OCI-LY1 (cell line): ENCODE results near the gene CEMIP2.

Experiments used
- H2AFZ ChIP-seq: fragments of 200-600 bp; sonication (generic), shearing (Covaris generic); 2 replicates; pipeline ENCODE4 v1.6.0; 2014; ENCODE audit warnings: antibody characterized with exemption, mild to moderate bottlenecking, low read length
- H3F3A ChIP-seq: fragments of 200-600 bp; sonication (generic), shearing (Covaris generic); 2 replicates; pipeline ENCODE4 v1.6.0; 2014; ENCODE audit warnings: mild to moderate bottlenecking, antibody characterized with exemption, low read length, moderate library complexity; ENCODE audit not compliant: insufficient read depth
- H3K27ac ChIP-seq: fragments of 200-600 bp; sonication (generic); 2 replicates; pipeline ENCODE4 v1.5.1; 2014; ENCODE audit warnings: low read length, mixed run types, mild to moderate bottlenecking, low read depth; ENCODE audit not compliant: poor library complexity, severe bottlenecking
- H3K27me3 ChIP-seq: fragments of 200-600 bp; sonication (generic); 2 replicates; pipeline ENCODE4 v1.6.0; 2014; ENCODE audit warnings: antibody characterized with exemption, mild to moderate bottlenecking, low read length, moderate library complexity; ENCODE audit not compliant: insufficient read depth
- H3K36me3 ChIP-seq: fragments of 200-600 bp; sonication (generic); 2 replicates; pipeline ENCODE4 v1.6.1; 2014; ENCODE audit warnings: mild to moderate bottlenecking, antibody characterized with exemption, low read length, moderate library complexity, mixed read lengths; ENCODE audit not compliant: insufficient read depth
- H3K4me1 ChIP-seq: fragments of 200-600 bp; sonication (generic); 2 replicates; pipeline ENCODE4 v1.5.1; 2014; ENCODE audit warnings: mild to moderate bottlenecking, low read length, moderate library complexity; ENCODE audit not compliant: insufficient read depth, severe bottlenecking
- H3K4me2 ChIP-seq: fragments of 200-600 bp; sonication (generic), shearing (Covaris generic); 2 replicates; pipeline ENCODE4 v1.6.1; 2014; ENCODE audit warnings: low read length
- H3K4me3 ChIP-seq: fragments of 200-600 bp; sonication (generic); 2 replicates; pipeline ENCODE4 v1.5.1; 2014; ENCODE audit warnings: low read length, low read depth, mild to moderate bottlenecking, mixed read lengths; ENCODE audit not compliant: poor library complexity, severe bottlenecking
- H3K79me2 ChIP-seq: fragments of 200-600 bp; shearing (Covaris generic); 2 replicates; pipeline ENCODE4 v1.6.1; 2016; ENCODE audit warnings: mixed run types, low read length, mixed read lengths; ENCODE audit not compliant: insufficient read depth
- H3K9ac ChIP-seq: fragments of 200-600 bp; sonication (generic), shearing (Covaris generic); 2 replicates; pipeline ENCODE4 v1.6.1; 2014; ENCODE audit warnings: mild to moderate bottlenecking, low read length, mixed read lengths
- H3K9me2 ChIP-seq: fragments of 200-600 bp; sonication (generic), shearing (Covaris generic); 2 replicates; pipeline ENCODE4 v1.6.1; 2014; ENCODE audit warnings: low read depth, mild to moderate bottlenecking, low read length, mixed read lengths
- H3K9me3 ChIP-seq: fragments of 200-600 bp; shearing (Covaris generic); 2 replicates; pipeline ENCODE4 v1.6.1; 2014; ENCODE audit warnings: low read length, mixed read lengths
- H4K20me1 ChIP-seq: fragments of 200-600 bp; sonication (generic), shearing (Covaris generic); 2 replicates; pipeline ENCODE4 v1.6.0; 2016; ENCODE audit warnings: mild to moderate bottlenecking, low read length; ENCODE audit not compliant: insufficient read depth
- EZH2 ChIP-seq: fragments of 200-600 bp; sonication (generic), shearing (Covaris generic); IDR thresholded peaks from 2 replicates; pipeline ENCODE4 v1.8.0; 2017; ENCODE audit warnings: borderline replicate concordance, mixed run types, mild to moderate bottlenecking, antibody characterized with exemption, low read length, moderate library complexity, mixed read lengths
- TF ChIP-seq, protein P1 (sequence below): fragments of 200-600 bp; sonication (generic), shearing (Covaris generic); IDR thresholded peaks from 2 replicates; pipeline ENCODE4 v1.5.1; 2017; ENCODE audit warnings: mild to moderate bottlenecking, antibody characterized with exemption, low read length, moderate library complexity, mixed read lengths

The CEMIP2 gene

DNA sequence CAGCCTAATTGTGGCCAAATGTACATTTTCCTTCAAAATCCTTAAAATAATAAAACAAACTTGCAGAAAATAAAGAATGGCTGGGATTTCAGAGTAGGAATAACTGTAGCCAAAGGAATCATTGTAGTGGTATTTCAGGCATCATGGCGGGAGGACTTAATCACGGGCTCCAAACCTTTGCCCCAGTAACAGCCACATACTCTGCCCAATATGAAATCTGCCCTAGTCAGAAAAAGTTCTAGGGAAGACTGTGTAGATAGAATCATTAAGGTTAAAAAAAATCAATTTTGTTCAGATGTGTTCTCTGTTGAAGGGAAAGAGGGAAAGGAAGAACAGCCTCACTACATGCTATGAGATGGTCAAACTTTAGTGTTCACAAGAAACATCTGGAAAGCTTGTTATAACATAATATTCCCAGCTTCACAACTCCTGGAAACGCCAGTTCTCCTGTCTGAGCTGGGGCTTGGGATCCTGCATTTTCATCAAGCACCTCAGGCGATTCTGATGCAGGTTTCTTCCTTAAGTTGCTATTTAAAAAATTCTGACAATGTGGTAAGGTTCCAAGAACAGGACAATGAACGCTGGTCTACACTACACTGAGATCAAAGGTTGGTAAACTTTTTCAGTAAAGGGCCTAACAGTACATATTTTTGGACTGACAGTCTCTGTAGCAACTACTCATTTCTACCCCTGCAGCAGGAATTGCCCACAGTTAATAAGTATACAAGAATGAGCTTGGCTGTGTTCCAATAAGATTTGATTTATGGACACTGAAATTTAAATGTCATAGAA, 87.9 kb downstream of the CEMIP2 start:
- TF ChIP-seq, protein P1, sequence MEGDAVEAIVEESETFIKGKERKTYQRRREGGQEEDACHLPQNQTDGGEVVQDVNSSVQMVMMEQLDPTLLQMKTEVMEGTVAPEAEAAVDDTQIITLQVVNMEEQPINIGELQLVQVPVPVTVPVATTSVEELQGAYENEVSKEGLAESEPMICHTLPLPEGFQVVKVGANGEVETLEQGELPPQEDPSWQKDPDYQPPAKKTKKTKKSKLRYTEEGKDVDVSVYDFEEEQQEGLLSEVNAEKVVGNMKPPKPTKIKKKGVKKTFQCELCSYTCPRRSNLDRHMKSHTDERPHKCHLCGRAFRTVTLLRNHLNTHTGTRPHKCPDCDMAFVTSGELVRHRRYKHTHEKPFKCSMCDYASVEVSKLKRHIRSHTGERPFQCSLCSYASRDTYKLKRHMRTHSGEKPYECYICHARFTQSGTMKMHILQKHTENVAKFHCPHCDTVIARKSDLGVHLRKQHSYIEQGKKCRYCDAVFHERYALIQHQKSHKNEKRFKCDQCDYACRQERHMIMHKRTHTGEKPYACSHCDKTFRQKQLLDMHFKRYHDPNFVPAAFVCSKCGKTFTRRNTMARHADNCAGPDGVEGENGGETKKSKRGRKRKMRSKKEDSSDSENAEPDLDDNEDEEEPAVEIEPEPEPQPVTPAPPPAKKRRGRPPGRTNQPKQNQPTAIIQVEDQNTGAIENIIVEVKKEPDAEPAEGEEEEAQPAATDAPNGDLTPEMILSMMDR = no peak
- no peak for TF ChIP-seq EZH2
- no peaks in the 10 kb centered on the region for H3K79me2 ChIP-seq
- H3F3A ChIP-seq = no peaks in the 10 kb centered on the region
- H3K4me1 ChIP-seq = no peaks in the 10 kb centered on the region
- H3K27ac ChIP-seq = no peak overlapping the region
- no peaks in the 10 kb centered on the region for H3K36me3 ChIP-seq
- H3K27me3 ChIP-seq = no peaks in the 10 kb centered on the region
- H3K9ac ChIP-seq = no peak overlapping the region
- H4K20me1 ChIP-seq = no peaks in the 10 kb centered on the region
- no peaks in the 10 kb centered on the region for H3K9me3 ChIP-seq
- no peaks in the 10 kb centered on the region for H3K9me2 ChIP-seq
- H2AFZ ChIP-seq = no peak overlapping the region
- no peak overlapping the region for H3K4me3 ChIP-seq
- H3K4me2 ChIP-seq = no peak overlapping the region

DNA sequence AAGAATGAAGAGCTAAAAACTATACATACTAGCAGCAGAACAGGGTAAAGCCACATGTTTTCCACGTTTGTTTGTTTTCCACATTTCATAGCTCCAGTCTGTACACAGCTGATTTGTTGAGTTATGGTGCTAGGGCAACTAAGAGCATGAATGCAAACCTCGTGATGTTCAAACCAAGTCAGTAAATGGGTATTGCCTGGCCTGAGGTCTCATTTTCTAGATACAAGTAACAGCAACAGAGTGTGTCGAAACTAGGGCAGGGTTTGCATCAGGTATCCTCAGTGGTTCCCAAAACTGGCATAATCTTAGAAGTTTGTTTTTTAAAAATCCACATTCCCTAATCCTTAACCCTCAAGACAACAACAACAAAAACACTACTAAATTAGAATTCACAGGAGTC, 89.3 kb downstream of the CEMIP2 start:
- H3F3A ChIP-seq = no peaks in the 10 kb centered on the region
- no peaks in the 10 kb centered on the region for H4K20me1 ChIP-seq
- H3K27me3 ChIP-seq = no peaks in the 10 kb centered on the region
- H3K36me3 ChIP-seq = no peaks in the 10 kb centered on the region
- no peak overlapping the region for H3K27ac ChIP-seq
- H3K79me2 ChIP-seq = no peaks in the 10 kb centered on the region
- TF ChIP-seq EZH2 = no peak
- TF ChIP-seq, protein P1 = no peak
- H3K9me2 ChIP-seq = no peaks in the 10 kb centered on the region
- H3K9ac ChIP-seq = no peak overlapping the region
- H2AFZ ChIP-seq = no peak overlapping the region
- no peak overlapping the region for H3K4me2 ChIP-seq
- H3K9me3 ChIP-seq = no peaks in the 10 kb centered on the region
- H3K4me3 ChIP-seq = no peak overlapping the region
- no peaks in the 10 kb centered on the region for H3K4me1 ChIP-seq

DNA sequence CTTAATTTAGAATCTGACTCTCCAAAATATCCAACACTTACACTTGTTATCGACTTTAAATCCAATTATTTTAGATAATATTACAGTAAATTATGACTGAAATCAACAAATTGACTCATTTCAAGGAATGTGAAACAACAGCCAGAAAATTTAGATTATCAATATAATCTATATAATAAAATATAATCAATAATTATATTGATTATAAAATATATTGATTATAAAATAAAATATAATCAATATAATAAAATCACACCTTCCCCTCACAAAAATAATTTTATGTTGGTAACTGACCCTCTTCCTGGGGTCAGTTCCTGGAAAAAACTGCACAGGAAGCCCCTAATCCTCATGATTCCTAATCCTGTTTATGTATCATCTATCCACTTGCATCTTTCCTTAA, 91.1 kb downstream of the CEMIP2 start:
- Histone ChIP-seq H3K36me3 (no peaks in the 10 kb centered on the region), H3K4me1 (no peaks in the 10 kb centered on the region)

More for the DNA sequence above, 91.1 kb downstream of the CEMIP2 start:
- TF ChIP-seq, protein P1 = no peak
- no peak for TF ChIP-seq EZH2
- Histone ChIP-seq H3F3A (no peaks in the 10 kb centered on the region), H3K9me2 (no peaks in the 10 kb centered on the region), H4K20me1 (no peaks in the 10 kb centered on the region), H3K9ac (no peak overlapping the region), H2AFZ (no peak overlapping the region), H3K79me2 (no peaks in the 10 kb centered on the region), H3K27me3 (no peaks in the 10 kb centered on the region), H3K27ac (no peak overlapping the region), H3K4me2 (no peak overlapping the region), H3K4me3 (no peak overlapping the region), H3K9me3 (no peaks in the 10 kb centered on the region)
